ENCODE results near the gene TMEM178B. TPM values are rescaled to one million over a fixed set of nuclear protein-coding genes. Genes with fewer than 3 reads are reported as not detected.

TMEM178B gene
- total and polyA plus RNA-seq, 12 donors = 0.24 to 4.9 (median 2.1) TPM

DNA sequence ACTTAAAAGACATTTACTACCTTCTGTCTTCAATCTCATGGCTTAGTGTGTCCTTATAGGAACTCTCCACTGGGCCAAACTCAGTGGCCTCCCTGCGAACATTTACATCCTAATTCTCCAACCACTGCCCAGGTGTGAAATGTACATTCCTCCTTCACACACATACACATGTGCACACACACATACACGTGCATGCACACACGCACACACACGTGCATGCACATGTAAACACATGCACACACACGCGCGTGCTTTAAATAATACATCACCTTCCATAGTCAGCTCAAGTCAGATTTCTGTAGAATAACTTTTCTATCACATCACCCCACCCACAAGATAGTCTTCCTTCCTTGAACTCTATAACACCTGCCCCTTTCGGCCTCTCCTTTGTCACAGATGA lies 216.5 kb downstream of the TMEM178B start:
- intact Hi-C loops (cut with DNase I) = no loop called here

DNA sequence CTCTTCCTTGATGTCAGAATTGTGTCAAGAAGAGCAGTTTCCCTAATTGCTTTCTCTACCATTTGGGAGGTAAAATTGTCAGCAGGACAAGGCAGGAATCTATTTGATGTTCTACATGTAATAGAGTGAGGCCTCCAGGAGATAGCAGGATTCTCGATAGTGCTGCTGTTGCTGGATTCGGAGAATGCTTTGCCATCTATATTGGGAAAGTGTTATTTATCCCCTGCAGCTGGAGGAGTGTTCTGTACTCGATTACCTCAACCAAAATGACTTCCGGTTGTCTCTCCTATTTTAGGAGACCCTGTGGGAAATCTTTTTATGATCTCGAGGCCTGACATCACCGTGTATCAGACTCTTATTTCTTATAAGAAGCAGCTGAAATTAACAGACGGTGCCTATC lies 217.1 kb downstream of the TMEM178B start:
- TF ChIP-seq, protein P1, sequence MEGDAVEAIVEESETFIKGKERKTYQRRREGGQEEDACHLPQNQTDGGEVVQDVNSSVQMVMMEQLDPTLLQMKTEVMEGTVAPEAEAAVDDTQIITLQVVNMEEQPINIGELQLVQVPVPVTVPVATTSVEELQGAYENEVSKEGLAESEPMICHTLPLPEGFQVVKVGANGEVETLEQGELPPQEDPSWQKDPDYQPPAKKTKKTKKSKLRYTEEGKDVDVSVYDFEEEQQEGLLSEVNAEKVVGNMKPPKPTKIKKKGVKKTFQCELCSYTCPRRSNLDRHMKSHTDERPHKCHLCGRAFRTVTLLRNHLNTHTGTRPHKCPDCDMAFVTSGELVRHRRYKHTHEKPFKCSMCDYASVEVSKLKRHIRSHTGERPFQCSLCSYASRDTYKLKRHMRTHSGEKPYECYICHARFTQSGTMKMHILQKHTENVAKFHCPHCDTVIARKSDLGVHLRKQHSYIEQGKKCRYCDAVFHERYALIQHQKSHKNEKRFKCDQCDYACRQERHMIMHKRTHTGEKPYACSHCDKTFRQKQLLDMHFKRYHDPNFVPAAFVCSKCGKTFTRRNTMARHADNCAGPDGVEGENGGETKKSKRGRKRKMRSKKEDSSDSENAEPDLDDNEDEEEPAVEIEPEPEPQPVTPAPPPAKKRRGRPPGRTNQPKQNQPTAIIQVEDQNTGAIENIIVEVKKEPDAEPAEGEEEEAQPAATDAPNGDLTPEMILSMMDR (IDR thresholded peaks at IDR 0.05) = no peak
- TF ChIP-seq POLR2A (IDR thresholded peaks at IDR 0.05) = no peak
- WGBS, 4 donors = 67 to 87% (median 79%) methylated on average over 7 of the region's 7 CpGs
- intact Hi-C loops (cut with DNase I) = no loop called here
- H3K27ac ChIP-seq = no peak overlapping the region
- H3K27me3 ChIP-seq = no peaks in the 10 kb centered on the region
- H3K9me3 ChIP-seq (replicated peaks in 1 of 3) = no peaks in the 10 kb centered on the region
- no peaks in the 10 kb centered on the region for H3K4me1 ChIP-seq (replicated peaks in 1 of 2)
- H3K4me3 ChIP-seq = no peak overlapping the region
- DNase-seq = no peak
- no peaks in the 10 kb centered on the region for H3K36me3 ChIP-seq (replicated peaks in 1 of 2)

More for the DNA sequence above, 216.5 kb downstream of the TMEM178B start:
- 83 to 91% (median 87%) methylated on average over 8 of the region's 8 CpGs for WGBS, 4 donors
- H3K36me3 ChIP-seq (replicated peaks in 1 of 2) = no peaks in the 10 kb centered on the region
- no peak overlapping the region for H3K27ac ChIP-seq
- no peaks in the 10 kb centered on the region for H3K4me1 ChIP-seq (replicated peaks in 1 of 2)
- no peak for DNase-seq
- no peaks in the 10 kb centered on the region for H3K9me3 ChIP-seq (replicated peaks in 1 of 3)
- no peak for TF ChIP-seq POLR2A (IDR thresholded peaks at IDR 0.05)
- TF ChIP-seq, protein P1 (IDR thresholded peaks at IDR 0.05) = no peak
- H3K27me3 ChIP-seq = no peaks in the 10 kb centered on the region
- H3K4me3 ChIP-seq = no peak overlapping the region

DNA sequence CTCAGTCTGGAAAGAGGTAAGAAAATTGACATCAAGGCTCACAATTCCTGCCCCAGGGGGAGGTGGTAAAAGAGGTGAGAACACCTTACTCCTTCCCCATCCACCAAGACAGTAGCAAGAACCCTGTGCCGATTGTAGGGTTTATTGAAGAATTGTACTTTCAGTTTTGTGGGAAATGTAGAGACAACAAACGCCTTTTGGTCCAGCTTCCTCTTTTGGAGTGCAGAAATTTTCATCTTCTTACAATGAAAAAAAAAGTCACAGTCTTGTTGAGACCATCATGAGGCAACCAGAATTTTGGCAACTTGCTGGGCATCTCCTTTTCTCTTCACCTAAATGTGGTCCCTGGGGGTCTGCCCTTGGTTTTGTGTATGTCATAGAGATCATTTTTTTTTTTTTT lies 217.7 kb downstream of the TMEM178B start:
- H3K27me3 ChIP-seq = no peaks in the 10 kb centered on the region

DNA sequence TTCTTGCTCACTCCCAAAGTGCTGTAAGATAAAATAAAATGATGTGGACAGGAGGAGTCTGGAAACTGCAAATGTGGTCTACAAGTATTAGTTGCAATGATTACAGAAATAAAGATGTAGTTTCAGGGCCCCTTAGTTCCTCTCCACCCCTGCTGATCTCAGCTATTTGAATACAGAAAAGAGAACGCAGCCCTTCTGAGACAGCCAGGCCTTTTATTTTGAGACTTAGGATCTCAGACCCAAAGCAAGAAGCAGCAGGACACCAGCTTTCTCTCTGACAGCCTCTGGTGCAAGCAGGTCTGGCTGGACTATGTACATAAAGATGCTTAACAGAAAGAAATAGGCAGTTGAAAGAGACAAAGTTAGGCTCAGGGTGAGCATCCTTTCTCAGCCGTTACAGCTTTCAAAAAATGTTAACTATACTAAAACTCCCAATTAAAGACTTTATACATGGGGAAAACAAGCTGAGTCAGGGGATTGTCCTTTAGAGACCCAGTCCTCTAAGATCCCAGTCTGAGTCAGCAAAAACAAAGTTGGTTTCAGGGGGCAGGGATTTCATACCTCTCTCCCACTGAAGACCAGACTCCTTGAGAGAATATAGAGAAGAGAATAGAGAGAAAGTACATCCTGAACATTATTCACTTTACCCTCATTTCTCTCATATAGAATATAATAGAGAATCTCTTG lies 220.4 kb downstream of the TMEM178B start:
- Histone ChIP-seq H3K4me1 (replicated peaks in 1 of 2) (no peaks in the 10 kb centered on the region), H3K4me3 (no peak overlapping the region), H3K9me3 (replicated peaks in 1 of 3) (no peaks in the 10 kb centered on the region), H3K27ac (no peak overlapping the region), H3K36me3 (replicated peaks in 1 of 2) (no peaks in the 10 kb centered on the region), H3K27me3 (no peaks in the 10 kb centered on the region)
- intact Hi-C loops (cut with DNase I) = no loop called here
- TF ChIP-seq, protein P1 (IDR thresholded peaks at IDR 0.05) = no peak
- TF ChIP-seq POLR2A (IDR thresholded peaks at IDR 0.05) = no peak
- WGBS, 4 donors = 51 to 70% (median 67%) methylated on average over 2 of the region's 2 CpGs
- no peak for DNase-seq

More for the DNA sequence above, 217.7 kb downstream of the TMEM178B start:
- intact Hi-C loops (cut with DNase I) = no loop called here
- WGBS, 4 donors = 52 to 63% (median 59%) methylated on average over 2 of the region's 2 CpGs
- Histone ChIP-seq H3K9me3 (replicated peaks in 1 of 3) (no peaks in the 10 kb centered on the region), H3K36me3 (replicated peaks in 1 of 2) (no peaks in the 10 kb centered on the region), H3K4me1 (replicated peaks in 1 of 2) (no peaks in the 10 kb centered on the region), H3K27ac (no peak overlapping the region), H3K4me3 (no peak overlapping the region)
- TF ChIP-seq, protein P1 (IDR thresholded peaks at IDR 0.05) = no peak
- no peak for TF ChIP-seq POLR2A (IDR thresholded peaks at IDR 0.05)
- no peak for DNase-seq
